Adrenal gland (tissue), 5 donors: ENCODE results near the gene PARD6G.

Experiments used
- CTCF ChIP-seq, 6 experiments: fragments of 450-650 bp in 4 of 6; fragments of 200-600 bp in 2 of 6; sonication (generic) in 1 of 6; IDR thresholded peaks; 1 replicate in 5 of 6; 2 replicates in 1 of 6; pipeline versions ENCODE4 v1.5.1 to v1.8.0; 2016 to 2021; ENCODE audit warnings: antibody characterized with exemption in 6 of 6, mild to moderate bottlenecking in 2 of 6, moderate library complexity in 1 of 6
- POLR2A ChIP-seq, 2 donors: fragments of 450-650 bp; IDR thresholded peaks; one replicate each; pipeline ENCODE4 v1.6.1; 2017; ENCODE audit warnings: antibody characterized with exemption in 2 of 2, mild to moderate bottlenecking in 2 of 2, moderate library complexity in 1 of 2
- donor health status: DM: no; HTN: no; CAD: no.

- no peak for TF ChIP-seq POLR2A (IDR thresholded peaks at IDR 0.05)
- TF ChIP-seq CTCF (IDR thresholded peaks at IDR 0.05) = no peak
Observed at GRCh38 chr18:80198391-80198790, 48.9 kb downstream of the PARD6G start.
